Stimulated activated memory B cell treated with anti-CD40 and anti-IgM and Interleukin-4, amounts not matched to agents 10 μg/mL and 1 μg/mL and 100 μg/mL, for 72 hours (primary cell): ENCODE data around the gene UBE2M.
A peak's percentile ranks its signal among the peaks of the same experiment; 100 is the strongest.

Experiments
- ATAC-seq: fragments of 150-1000 bp; cut with Tn5 transposase; 2 replicates; pipeline ENCODE4 v1.10.0; 2021
- H3K27ac Mint-ChIP-seq: one replicate; pipeline ENCODE4 v1.8.0; 2022; ENCODE audit warnings: mild to moderate bottlenecking, mixed read lengths
- H3K27me3 Mint-ChIP-seq: one replicate; pipeline ENCODE4 v1.8.0; 2022; ENCODE audit warnings: mixed read lengths
- H3K36me3 Mint-ChIP-seq: one replicate; pipeline ENCODE4 v1.8.0; 2022; ENCODE audit warnings: mixed read lengths
- H3K4me1 Mint-ChIP-seq: one replicate; pipeline ENCODE4 v1.8.0; 2022; ENCODE audit warnings: mixed read lengths
- H3K4me3 Mint-ChIP-seq: one replicate; pipeline ENCODE4 v1.8.0; 2022; ENCODE audit warnings: mild to moderate bottlenecking, moderate library complexity, mixed read lengths
- H3K9me3 Mint-ChIP-seq: one replicate; pipeline ENCODE4 v1.8.0; 2022; ENCODE audit warnings: mixed read lengths

The UBE2M gene

DNA sequence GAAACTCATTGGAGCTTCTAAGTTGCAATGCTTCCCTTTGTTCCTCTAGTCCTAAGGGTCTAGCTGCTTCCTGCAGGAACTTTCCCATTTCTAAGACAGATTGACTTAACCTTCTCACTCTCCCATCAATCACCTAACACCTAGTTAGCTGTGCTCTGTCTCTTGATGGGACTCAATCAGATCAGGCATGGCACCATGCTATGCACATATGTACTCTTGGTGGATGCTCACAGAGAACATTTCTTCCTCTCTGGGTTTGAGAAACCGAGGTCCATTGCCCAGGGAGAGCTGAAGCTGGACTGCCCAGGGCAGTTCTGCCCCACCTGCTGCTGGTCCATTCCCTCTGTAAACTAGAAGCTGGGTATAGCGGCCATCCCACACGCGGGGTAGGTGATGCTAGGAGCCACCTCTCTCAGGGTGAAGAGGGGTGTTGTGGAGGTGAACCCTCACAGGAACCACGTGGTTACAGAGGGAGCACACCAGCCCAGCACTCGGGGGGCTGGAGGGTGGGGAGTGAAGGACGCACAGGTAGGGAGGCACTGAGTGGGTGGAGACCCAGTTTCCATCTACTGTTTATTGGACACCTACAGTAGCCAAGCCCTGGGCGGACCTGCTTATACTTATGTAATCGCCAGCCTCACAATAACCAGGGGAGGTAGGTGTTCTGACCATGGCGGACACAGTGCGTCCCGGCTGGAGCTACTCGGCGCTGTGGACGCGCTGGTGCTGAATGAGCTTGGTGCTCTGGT is 3.1 kb upstream of the UBE2M start:
- H3K27me3 Mint-ChIP-seq: no peaks in the 10 kb centered on the region
- peaks cover 21% of the 10 kb centered on the region for H3K36me3 Mint-ChIP-seq
- peak overlapping the region; percentile 55 for H3K27ac Mint-ChIP-seq
- no peak for ATAC-seq
- H3K4me3 Mint-ChIP-seq: peak overlapping the region; percentile 88
- H3K4me1 Mint-ChIP-seq: peaks cover 76% of the 10 kb centered on the region
- no peaks in the 10 kb centered on the region for H3K9me3 Mint-ChIP-seq

DNA sequence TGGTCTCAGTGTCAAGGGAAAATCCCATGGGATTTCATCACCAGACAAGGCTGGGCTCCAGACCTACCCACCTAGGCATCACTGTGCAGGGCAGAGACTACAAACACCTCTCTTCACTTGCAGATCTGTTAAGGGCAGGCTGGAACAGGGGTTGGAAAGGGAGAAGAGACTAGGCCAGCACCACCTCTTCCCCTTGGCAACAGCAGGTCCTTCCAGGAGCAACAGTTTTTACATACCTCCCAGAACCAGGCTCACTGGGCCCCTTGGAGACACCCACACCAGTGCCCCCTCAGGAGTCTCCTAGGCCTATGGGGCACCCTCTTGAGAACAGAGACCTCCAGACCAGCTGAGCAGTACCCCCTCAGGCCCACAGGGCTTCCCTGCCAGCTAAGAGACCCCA is 2.5 kb upstream of the UBE2M start:
- ATAC-seq: no peak
- no peaks in the 10 kb centered on the region for H3K9me3 Mint-ChIP-seq
- H3K36me3 Mint-ChIP-seq: peaks cover 23% of the 10 kb centered on the region
- H3K4me3 Mint-ChIP-seq: no peak overlapping the region
- no peaks in the 10 kb centered on the region for H3K27me3 Mint-ChIP-seq
- H3K27ac Mint-ChIP-seq: no peak overlapping the region
- H3K4me1 Mint-ChIP-seq: peaks cover 76% of the 10 kb centered on the region

DNA sequence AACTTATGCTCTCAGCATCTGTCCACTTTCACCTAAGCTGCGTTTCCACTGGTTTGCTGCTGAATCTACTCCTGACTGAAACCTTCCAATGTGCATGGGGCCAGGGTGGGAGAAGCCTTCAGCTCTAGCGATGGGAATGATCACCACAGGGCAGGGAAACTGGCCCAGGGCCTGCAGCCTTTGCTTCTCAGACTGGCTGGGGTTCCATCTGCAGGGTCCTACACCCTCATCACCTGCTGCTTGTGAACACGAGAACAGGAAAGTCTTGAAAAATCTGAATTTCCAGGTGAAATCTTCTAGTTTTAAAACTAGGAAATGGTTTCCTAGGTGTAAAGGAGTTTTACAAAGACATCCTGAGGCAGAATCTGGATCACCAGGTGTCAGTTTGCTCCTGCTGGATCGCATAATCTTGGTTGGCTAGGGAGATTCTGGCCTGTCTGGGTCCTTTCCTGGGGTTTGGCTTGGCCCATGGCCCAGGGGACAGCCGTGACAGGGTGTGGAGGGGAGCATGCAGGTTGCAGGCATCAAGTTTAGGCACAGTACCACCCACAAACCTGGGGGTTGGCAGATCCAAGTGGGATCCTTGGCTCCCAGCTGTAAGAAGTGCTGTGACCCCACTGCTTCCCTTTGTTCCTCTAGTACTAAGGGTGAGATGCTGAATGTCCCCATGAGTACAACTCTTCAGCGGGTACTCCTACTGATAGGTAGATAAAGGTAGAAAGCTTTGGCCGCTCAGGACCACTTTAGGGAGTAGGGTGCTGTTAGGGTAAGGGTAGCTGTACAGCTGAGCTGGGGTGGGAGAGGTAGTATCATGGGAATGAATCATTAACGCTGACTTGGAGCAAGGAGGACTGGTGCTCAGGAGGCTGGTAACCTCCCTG is 1.8 kb upstream of the UBE2M start:
- Mint-ChIP-seq H3K36me3 (peaks cover 23% of the 10 kb centered on the region), H3K4me1 (peaks cover 79% of the 10 kb centered on the region), H3K9me3 (no peaks in the 10 kb centered on the region), H3K27ac (peak overlapping the region; percentile 100), H3K27me3 (no peaks in the 10 kb centered on the region), H3K4me3 (peak overlapping the region; percentile 89)
- ATAC-seq: no peak

DNA sequence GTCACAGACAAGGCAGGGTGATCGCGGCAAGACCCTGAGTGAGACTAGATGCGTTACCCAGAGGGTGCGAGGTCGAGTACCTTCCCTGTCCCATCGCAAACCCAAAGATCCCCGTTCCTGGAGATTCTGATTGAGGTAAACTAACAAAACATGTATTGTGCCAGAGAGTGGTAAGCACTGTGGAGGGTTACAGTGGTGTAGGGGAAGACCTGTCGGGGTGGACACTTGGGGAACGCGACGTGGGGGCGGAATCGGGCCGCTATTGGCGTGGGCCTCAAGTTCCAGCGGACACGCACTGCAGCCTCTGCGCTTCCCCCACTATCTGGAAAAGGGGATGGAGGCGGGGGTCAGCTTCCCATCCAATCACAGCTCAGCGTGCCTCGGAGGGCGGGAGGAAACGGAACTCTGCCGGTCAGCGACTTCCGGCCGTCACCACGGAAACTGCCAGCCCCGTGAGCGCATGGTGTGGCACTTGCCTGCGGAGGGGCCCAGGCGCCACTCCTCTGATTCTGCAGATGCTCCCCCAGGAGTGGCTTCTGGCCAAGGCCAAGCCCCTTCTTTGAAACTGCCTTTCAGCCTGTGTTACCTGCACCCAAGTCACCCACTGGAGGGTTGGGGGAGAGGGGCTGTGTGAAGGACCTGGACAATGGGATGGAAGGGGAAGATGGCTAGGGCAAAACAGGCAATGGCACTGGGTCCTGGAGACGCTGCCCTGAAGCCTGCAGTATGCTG is 1.0 kb upstream of the UBE2M start:
- peak; percentile 48 for ATAC-seq
- Mint-ChIP-seq H3K4me1 (peaks cover 81% of the 10 kb centered on the region), H3K9me3 (no peaks in the 10 kb centered on the region), H3K36me3 (peaks cover 23% of the 10 kb centered on the region), H3K27me3 (no peaks in the 10 kb centered on the region), H3K27ac (peak overlapping the region; percentile 100), H3K4me3 (peak overlapping the region; percentile 89)

DNA sequence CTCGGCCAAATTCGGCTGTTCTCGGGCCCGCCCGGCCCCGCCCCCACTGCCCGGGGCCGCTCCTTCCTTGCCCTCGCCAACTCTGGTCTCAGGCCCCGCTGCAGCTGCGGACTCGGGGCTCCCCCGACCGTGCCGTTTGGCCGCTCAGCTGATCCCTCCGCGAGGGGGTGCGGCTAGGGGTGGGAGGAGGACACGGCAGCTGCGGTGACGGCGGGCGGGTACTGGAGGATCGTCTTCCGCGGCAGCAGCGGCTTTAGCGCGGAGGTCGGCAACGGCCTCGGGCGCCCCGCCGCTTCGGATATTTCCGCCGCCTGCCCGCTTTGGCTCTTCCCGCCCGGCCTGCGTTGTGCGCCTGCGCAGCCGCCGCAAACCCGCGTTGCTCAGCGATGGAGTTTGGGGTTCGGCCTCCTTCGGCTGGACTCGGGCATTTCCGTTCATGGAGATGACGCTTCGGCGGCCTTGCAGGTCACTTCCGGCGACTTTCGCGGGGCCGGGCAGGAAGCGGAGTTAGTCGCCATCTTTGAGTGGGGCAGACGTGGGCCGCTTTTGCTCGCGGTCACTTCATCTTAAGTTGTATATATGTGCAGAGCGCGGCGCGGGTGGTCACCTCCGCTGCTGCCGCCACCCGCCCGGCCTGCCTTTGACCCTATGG is 338 bp upstream of the UBE2M start:
- H3K27me3 Mint-ChIP-seq: no peaks in the 10 kb centered on the region
- H3K36me3 Mint-ChIP-seq: peaks cover 25% of the 10 kb centered on the region
- peak; percentile 84 for ATAC-seq
- H3K4me3 Mint-ChIP-seq: peak overlapping the region; percentile 89
- no peaks in the 10 kb centered on the region for H3K9me3 Mint-ChIP-seq
- peaks cover 83% of the 10 kb centered on the region for H3K4me1 Mint-ChIP-seq
- H3K27ac Mint-ChIP-seq: peak overlapping the region; percentile 100

DNA sequence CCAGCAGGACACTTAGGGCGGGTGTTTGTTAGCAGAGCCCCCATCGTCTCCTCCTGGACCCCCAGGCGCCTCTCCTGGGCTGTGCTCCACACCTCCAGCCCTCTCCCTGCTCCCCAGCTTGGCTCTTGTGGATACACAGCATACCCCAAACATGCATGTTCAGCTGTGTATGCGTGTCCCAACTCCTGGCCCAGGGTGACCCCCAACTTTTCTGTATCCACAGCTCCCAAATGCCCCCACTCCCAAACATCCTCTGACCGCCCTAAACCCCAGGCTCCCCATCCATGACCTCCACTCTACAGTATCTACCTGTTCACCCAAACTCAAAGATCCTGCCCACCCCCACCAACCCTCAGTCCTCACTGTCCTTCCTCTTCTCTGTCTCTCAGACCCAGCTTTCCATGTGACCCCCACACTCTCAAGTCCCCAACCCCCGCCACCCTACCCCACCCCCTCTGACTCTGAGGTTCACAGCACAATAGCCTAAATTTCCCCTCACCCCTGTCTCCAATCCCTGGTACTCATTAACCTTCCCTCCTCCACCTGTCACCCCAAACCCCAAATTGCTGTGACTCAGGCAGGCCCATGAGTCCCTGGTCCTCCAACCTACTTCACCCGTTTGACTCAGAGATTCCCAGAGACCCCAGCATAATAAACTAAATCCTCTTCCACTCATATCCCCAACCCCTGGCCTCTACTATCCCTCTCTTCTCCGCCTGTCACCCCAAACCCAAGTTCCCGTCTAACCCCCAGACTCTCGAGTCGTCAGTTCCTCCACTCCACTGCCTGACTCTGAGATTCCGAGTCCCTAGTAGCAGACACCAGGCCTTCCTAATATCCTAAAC is 968 bp downstream of the UBE2M start:
- H3K36me3 Mint-ChIP-seq: peaks cover 36% of the 10 kb centered on the region
- ATAC-seq: no peak

DNA sequence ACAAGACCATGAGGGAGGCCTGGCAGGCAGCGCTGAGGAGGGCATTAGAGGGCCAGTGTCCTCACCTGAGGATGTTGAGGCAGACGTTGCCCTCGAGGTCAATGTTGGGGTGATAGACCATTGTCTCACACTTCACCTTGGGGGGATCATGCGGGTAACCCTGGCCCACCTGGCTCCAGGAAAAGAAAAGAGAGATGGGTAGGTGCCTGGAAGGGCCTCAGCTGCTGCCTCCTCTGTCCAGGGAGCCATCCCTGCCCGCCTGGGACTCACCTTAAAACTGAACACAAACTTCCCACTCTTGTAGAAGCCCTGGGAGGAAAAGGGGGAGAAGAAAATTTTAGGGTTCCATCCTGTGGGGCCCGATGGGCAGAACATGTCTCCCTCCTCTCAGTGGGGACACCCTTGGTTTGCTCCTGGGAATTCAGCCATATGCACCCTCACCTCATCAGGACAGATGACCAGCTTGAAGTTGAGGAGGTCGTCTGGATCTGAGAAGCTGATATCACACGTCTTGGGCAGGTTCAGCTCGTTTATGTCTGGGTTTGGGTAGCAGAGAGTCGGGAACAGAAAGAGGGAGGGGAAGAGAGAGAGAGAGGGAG is 1.7 kb downstream of the UBE2M start:
- H3K4me3 Mint-ChIP-seq: peak overlapping the region; percentile 89
- peak overlapping the region; percentile 100 for H3K27ac Mint-ChIP-seq
- H3K36me3 Mint-ChIP-seq: peaks cover 42% of the 10 kb centered on the region
- no peak for ATAC-seq
- peaks cover 77% of the 10 kb centered on the region for H3K4me1 Mint-ChIP-seq
- no peaks in the 10 kb centered on the region for H3K27me3 Mint-ChIP-seq
- no peaks in the 10 kb centered on the region for H3K9me3 Mint-ChIP-seq

More for the DNA sequence above, 968 bp downstream of the UBE2M start:
- peaks cover 83% of the 10 kb centered on the region for H3K4me1 Mint-ChIP-seq
- no peaks in the 10 kb centered on the region for H3K9me3 Mint-ChIP-seq
- no peaks in the 10 kb centered on the region for H3K27me3 Mint-ChIP-seq
- H3K4me3 Mint-ChIP-seq: peak overlapping the region; percentile 89
- H3K27ac Mint-ChIP-seq: peak overlapping the region; percentile 100

DNA sequence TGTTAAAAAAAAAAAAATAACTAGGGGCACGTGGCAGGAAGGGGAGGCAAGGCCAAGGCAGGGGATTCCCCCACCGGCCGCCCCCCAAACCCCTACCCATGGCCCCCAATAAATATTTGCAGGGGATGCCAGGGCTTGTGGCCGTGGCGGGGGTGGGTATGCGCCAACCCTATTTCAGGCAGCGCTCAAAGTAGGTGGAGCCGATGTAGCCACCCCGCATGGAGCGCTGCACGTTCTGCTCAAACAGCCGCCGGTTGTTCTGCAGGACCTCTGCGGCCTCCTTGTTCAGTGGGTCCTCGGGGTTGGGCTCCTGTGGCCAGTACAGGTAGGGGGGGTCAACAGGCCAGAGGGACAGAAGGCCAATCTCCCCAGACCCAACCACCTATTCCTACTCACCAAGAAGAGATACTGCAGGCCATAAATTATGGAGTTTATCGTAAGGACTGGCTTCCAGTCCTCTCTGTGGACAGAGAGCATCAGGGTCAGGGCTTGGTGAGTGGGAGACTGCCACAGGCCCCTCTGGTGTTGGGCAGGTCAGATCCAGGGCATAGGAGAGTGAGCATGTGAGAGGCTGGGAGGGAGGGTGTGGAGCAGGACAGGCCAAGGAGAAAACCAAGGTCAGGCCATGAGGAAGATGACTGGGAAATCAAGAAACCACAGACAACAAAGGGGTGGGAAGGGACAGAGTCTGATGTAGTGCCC is 2.3 kb downstream of the UBE2M start:
- H3K9me3 Mint-ChIP-seq: no peaks in the 10 kb centered on the region
- peak overlapping the region; percentile 100 for H3K27ac Mint-ChIP-seq
- peak overlapping the region; percentile 89 for H3K4me3 Mint-ChIP-seq
- no peaks in the 10 kb centered on the region for H3K27me3 Mint-ChIP-seq
- peaks cover 71% of the 10 kb centered on the region for H3K4me1 Mint-ChIP-seq
- peaks cover 48% of the 10 kb centered on the region for H3K36me3 Mint-ChIP-seq
- no peak for ATAC-seq

DNA sequence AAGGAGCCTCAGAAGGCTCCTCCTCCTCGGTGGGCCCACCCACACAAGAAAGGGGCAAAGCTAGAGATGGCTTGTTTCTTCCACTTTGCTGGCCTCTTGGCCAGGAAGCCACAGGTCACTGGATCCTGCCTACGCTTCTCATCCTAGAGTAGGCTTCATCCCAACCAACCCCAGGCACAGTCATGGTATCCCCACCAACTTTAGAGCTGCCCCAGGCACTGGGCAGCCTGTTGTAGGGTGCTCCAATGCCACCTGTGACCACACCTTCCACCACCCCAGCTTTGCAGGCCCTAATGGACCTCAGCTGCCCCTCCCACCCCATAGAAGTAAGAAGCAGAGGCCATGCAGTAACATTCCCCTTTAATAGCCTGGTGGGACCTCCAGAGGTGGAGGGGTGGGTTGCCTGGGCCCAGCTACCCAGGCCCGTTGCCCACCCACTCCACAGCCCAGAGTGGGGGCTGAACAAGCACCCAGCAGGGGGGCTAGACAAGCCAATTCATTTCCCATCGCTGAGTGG is 3.0 kb downstream of the UBE2M start:
- ATAC-seq: no peak
- Mint-ChIP-seq H3K9me3 (no peaks in the 10 kb centered on the region), H3K4me3 (peak overlapping the region; percentile 89), H3K27ac (peak overlapping the region; percentile 100), H3K27me3 (no peaks in the 10 kb centered on the region), H3K4me1 (peaks cover 65% of the 10 kb centered on the region), H3K36me3 (peaks cover 54% of the 10 kb centered on the region)

DNA sequence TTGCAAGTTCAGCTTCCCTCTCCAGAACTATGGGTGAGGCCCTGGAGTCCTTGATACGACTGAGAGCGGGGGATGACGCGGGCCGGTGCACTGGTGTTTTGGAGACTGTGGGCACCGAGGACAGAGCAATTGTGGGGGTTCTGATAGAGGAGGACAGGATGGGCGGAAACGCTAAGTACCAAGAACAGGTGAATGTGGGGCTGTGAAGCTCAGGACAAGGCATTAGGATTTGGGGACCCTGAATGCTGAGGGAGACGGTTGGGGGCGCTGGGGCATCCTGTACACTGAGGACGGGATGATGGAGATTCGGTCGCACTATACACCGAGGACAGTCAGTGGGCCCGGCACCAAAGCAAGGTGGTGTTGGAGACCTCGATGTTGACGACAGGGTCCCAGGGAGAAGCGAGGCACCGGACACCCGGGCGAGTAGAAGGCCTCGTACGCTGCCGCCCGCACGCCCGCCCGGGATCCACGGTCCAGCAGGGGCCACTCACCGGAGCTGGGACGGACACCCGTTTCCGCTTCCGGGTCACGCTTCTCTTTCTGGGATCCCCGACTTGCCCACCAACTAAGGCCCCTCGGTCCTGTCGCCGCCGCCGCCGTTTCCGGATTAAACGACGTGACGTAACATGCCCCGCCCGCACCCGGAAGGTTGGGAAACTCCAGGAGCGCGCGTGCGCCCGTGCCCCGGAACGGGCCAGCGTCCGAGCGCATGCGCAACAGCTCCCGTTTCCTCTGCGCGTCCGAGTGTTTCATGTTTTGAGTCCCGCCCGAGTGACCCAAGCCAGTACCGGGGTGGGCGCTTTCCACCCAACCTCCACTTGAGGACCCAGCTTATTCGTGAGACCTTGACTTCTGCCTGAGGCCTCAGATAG is 3.7 kb downstream of the UBE2M start, which contains the start of gene CHMP2A:
Gene CHMP2A, minus strand, starts transcription at position 612 of the 875 bp plus-strand sequence. CDS start 893 bp downstream, outside the sequence.
- Mint-ChIP-seq H3K27ac (peak within 1 kb of the TSS; percentile 100), H3K27me3 (no peaks in the 10 kb centered on the region), H3K36me3 (peaks cover 60% of the 10 kb centered on the region), H3K4me3 (peak within 1 kb of the TSS; percentile 89), H3K4me1 (peaks cover 58% of the 10 kb centered on the region), H3K9me3 (no peaks in the 10 kb centered on the region)
- peak; percentile 65 for ATAC-seq

DNA sequence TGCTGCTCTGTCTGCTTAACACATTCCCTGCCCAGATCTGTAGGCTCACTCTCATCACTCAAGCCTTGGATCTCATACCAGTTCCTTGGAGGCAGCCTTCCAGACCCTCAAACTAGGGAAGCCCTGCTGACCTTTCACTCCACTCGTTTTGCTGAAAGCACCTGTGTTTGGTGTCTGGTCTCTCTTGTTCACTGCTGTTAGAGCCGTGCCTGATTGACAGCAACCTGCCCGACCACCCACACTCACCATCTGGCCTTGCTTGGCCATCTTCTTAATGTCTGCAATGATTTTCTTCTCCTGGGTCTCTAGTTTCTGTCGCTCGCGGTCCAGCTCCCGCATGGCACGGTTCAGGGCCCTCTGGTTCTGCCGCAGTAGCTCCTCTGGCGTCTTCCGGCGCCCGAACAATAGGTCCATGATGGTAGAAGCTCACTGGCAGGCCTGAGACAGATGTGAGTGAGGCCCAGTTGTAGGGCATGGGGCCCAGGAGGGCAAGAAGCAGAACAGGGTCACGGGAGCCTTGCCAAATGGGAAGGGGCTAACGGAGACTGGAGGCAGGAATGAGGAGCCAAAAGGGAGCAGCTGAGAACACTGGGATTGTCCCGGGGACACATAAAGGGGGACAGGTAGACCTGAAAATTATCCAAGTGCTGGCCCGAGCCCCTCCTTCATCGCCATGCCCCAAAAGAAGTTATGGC is 4.5 kb downstream of the UBE2M start:
- peaks cover 50% of the 10 kb centered on the region for H3K4me1 Mint-ChIP-seq
- no peak for ATAC-seq
- H3K27me3 Mint-ChIP-seq: no peaks in the 10 kb centered on the region
- peak overlapping the region; percentile 100 for H3K27ac Mint-ChIP-seq
- no peaks in the 10 kb centered on the region for H3K9me3 Mint-ChIP-seq
- peaks cover 66% of the 10 kb centered on the region for H3K36me3 Mint-ChIP-seq
- H3K4me3 Mint-ChIP-seq: peak overlapping the region; percentile 87

DNA sequence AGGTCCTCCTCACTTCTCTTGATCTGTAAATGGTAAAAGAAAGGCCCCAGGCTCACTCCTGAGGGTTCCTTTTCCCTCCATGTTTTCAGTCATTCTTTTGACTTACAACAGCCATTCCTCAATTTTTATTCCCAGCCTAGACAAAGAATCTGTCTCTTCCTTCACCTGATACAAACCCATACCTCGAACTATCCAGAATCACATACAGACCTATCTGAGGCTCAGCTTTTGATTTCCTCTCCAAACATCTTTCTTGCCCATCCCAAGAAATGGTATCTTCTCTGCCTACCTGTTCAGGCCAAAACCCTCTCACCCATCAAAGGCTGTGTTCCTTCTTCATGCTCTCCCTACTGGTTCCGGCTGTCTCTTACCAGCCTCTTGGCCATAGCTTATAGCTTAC is 5.8 kb downstream of the UBE2M start:
- no peaks in the 10 kb centered on the region for H3K9me3 Mint-ChIP-seq

More for the DNA sequence above, 5.8 kb downstream of the UBE2M start:
- no peaks in the 10 kb centered on the region for H3K27me3 Mint-ChIP-seq
- H3K4me3 Mint-ChIP-seq: no peak overlapping the region
- H3K4me1 Mint-ChIP-seq: peaks cover 51% of the 10 kb centered on the region
- no peak for ATAC-seq
- peaks cover 70% of the 10 kb centered on the region for H3K36me3 Mint-ChIP-seq
- no peak overlapping the region for H3K27ac Mint-ChIP-seq
